GM19452 (cell line): ENCODE data around the gene ZNF653.

ENCODE experiments used
- ATAC-seq: cut with Tn5 transposase; IDR thresholded peaks from one replicate; pipeline ENCODE4 v1.9.1; 2021; ENCODE audit not compliant: unreplicated experiment

ZNF653 gene

GRCh38 chr19:11505504-11506100, at the start of gene ZNF653:
TSS of gene ZNF653 (minus strand) at chr19:11505839. CDS start at chr19:11505786, 53 bp downstream.
- ATAC-seq: peak; percentile 53

- ATAC-seq: no peak
Observed at GRCh38 chr19:11555246-11555645, 49.6 kb upstream of the ZNF653 start.

GRCh38 chr19:11554160-11554559, 48.5 kb upstream of the ZNF653 start:
- ATAC-seq: no peak

GRCh38 chr19:11552666-11553372, 47.2 kb upstream of the ZNF653 start:
- no peak for ATAC-seq

GRCh38 chr19:11551603-11552235, 46.1 kb upstream of the ZNF653 start:
- no peak for ATAC-seq

GRCh38 chr19:11550265-11550664, 44.6 kb upstream of the ZNF653 start:
- no peak for ATAC-seq

GRCh38 chr19:11549386-11549953, 43.8 kb upstream of the ZNF653 start:
- no peak for ATAC-seq

GRCh38 chr19:11547929-11548700, 42.5 kb upstream of the ZNF653 start:
- no peak for ATAC-seq

- no peak for ATAC-seq
Observed at GRCh38 chr19:11541238-11541637, 35.6 kb upstream of the ZNF653 start.

- ATAC-seq: no peak
Observed at GRCh38 chr19:11540645-11541044, 35.0 kb upstream of the ZNF653 start.

- no peak for ATAC-seq
Observed at GRCh38 chr19:11539495-11540365, 34.1 kb upstream of the ZNF653 start.

- ATAC-seq: no peak
Observed at GRCh38 chr19:11538232-11539036, 32.8 kb upstream of the ZNF653 start, which contains the start of gene CNN1. TSS of gene CNN1 (plus strand) at chr19:11538851. CDS start at chr19:11538928, 77 bp downstream.

- ATAC-seq: peak; percentile 61
Observed at GRCh38 chr19:11535792-11536595, 30.4 kb upstream of the ZNF653 start.

GRCh38 chr19:11534948-11535347, 29.3 kb upstream of the ZNF653 start:
- ATAC-seq: no peak

- ATAC-seq: no peak
Observed at GRCh38 chr19:11534538-11534937, 28.9 kb upstream of the ZNF653 start.

GRCh38 chr19:11530432-11530831, 24.8 kb upstream of the ZNF653 start:
- no peak for ATAC-seq

GRCh38 chr19:11528551-11529341, 23.1 kb upstream of the ZNF653 start, which contains the start of gene ECSIT:
TSS of gene ECSIT (minus strand) at chr19:11529134. CDS start at chr19:11519170, 9,964 bp downstream.
- ATAC-seq: peak; percentile 84
